CD4-positive, alpha-beta T cell treated with Interleukin-12 subunit alpha and Interleukin-12 subunit beta, for 1 hour (primary cell): ENCODE results near the gene TMEM178B.
"Not testable (repeated sequence)": the region's sequence is repeated elsewhere in the genome, so short reads cannot be mapped to it uniquely, and the experiment has no call there.

Experiments
- DNase-seq: peaks from one replicate; pipeline ENCODE4 v3.0.0-alpha.2; 2020

Gene TMEM178B

DNA sequence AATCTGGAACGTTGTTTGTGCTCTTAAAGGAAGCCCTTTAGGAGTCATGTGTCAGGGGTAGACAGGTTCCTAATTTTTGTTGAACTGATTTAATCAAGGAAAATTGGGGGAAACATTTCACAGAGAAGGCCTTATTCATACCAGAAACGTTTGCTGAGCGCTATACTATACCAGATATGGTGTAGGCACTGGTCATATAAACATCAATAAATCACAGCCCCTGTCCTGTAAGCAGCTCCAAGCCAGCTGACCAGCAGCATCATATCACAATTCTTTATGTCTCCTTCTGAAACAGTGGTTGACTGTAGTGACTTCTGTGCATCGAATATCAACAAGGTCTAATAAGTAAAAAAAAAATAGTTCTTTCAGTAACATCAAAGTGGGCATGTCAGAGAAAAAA lies 1.1 kb downstream of the TMEM178B start:
- DNase-seq, result no peak

DNA sequence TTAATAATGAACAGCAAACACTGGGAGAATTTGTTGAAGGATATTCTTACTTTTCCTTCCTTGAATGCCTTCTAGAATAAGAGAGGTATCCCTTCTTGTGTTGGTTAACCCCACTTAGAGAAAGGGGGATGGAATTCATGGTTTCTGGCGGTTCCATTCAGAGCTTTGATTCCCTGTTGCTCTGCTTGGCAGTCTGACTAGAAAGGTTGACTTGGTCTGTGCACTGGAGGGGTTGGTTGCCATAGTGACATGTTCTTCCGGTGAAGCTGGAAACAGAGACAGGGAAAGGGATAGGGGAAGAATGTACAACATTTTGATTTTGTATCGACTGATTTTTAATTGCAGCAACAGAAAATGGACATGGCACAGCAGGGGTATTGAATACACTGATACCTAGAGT lies 2.5 kb downstream of the TMEM178B start:
- no peak for DNase-seq

DNA sequence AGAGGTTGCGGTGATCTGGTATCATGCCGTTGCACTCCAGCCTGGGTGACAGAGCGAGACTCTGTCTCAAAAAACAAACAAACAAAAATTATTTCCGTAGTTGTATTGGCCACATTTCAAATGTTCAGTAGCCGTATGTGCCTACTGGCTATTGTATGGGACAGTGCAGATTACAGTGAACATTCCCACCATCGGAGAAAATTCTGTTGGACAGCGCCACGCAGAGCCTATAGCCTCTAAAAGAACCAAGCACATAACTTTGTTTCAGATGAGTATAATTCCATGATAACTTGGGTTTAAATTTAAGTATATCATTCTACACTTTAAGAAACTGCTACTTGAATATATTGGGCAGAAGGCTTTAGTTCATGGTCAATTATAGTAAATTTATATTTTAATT lies 5.4 kb downstream of the TMEM178B start:
- no peak for DNase-seq

DNA sequence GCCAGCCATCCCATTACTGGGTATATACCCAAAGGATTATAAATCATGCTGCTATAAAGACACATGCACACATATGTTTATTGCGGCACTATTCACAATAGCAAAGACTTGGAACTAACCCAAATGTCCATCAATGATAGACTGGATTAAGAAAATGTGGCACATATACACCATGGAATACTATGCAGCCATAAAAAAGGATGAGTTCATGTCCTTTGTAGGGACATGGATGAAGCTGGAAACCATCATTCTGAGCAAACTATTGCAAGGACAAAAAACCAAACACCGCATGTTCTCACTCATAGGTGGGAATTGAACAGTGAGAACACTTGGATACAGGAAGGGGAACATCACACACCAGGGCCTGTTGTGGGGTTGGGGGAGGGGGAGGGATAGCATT lies 15.6 kb downstream of the TMEM178B start:
- not testable (repeated sequence) for DNase-seq

- no peak for DNase-seq
Observed at GRCh38 chr7:141094336-141095070, 20.6 kb downstream of the TMEM178B start.

- peak; percentile 3 for DNase-seq
Observed at GRCh38 chr7:141097430-141097829, 23.6 kb downstream of the TMEM178B start.

DNA sequence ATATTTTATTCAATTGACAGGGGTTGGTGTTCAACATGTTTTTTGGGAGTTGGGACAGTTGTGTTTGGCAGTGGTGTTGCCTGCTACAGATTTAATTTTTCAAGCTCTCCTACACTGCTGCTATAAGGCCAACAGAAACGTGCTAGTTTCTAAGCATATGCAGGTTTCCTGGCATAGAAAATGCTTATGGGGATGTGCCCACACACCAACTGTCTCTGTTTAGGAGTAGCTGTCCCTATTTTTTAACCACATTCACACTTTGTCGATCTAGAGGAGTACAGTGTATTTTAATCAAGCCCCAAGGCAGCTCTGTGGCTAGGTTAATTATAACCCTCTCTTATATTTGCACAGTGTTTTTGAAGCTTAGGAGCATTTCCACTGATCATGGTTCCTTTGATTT lies 28.6 kb downstream of the TMEM178B start:
- DNase-seq, result no peak

- no peak for DNase-seq
Observed at GRCh38 chr7:141103847-141104429, 30.1 kb downstream of the TMEM178B start.

DNA sequence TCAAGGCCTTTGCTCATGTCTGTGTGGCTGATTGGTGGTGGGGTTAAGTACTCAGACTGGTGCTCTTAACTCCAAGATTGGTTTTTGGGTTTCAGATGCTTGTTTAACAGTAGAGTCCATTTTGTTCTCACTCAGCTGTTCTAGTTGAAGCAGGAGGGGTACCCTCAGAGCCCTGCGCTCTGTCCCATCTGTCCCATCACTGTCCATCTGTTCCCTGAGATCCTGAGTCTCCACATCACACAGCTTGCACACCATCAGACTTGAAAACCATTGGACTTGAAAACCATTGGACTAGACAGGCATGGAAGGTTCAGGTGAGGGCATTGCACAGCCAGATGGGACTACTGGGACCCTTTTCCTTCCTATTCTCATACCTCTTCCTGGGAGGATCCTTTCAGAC lies 39.3 kb downstream of the TMEM178B start:
- DNase-seq, result no peak

DNA sequence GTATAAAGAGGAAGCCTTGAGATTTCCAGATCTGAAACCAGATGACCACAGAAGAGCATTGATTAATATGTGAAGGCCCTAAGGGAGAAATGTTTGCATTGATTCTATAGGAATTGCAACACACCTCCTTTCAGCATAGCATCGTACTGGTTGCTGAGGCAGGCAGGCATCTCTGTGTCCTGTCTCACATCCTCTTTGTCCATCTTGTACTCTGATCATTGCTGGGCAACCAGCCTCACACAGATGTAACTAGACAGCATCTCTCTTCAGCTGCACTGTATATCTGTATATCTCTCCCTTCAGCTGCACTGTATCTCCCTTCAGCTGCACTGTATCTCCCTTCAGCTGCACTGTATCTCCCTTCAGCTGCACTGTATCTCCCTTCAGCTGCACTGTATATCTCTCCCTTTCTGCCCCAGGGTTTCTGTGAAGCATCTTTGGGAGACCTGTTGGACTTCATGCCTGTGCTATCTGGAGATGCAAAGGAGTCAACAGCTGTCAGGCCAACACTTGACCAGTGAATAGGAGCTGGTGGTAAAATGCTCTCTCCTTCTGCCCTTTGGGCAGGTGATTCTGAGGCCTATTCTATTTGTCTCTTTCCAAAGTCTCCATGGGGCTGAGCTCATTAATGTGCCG lies 40.3 kb downstream of the TMEM178B start:
- no peak for DNase-seq

DNA sequence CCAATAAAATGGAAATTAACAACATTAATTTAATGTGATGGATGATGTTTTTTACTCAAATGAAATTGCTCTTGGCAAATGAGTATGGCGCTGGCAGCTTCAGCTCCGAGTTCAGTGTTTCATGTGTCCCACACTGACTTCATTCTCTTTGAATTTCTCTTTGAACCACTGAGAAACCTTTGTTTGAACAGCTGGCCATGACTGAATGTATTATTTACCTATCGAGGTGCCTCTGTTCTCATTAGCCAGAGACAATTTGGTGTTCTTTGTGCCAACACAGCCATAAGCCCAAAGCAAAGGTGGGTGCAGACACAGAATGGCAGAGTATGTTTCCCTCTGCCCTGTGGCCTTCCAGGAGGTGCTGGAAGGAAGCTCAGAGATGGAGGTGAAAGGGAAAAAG lies 42.1 kb downstream of the TMEM178B start:
- DNase-seq, result no peak

- DNase-seq, result not testable (repeated sequence)
Observed at GRCh38 chr7:141116661-141117060, 42.8 kb downstream of the TMEM178B start.

DNA sequence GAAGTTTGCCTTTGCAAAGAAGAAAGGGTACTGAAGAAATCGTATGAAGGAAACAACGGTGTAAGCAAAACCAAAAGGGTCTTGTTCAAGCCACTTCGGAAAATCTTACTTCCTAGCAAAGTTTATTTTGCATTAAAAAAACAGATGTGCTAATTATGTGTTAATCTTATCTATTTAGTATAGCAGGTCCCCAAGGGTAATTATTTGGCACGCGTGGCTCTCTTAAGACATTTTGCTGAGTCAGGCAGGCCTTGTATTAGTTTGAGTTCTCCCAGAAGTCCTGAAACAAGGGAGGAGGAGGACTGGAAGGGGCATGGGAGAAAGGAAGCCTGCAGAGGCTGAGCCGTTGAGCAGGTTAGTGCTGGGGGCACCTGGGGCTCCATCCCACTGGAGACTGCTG lies 44.9 kb downstream of the TMEM178B start:
- DNase-seq, result no peak

DNA sequence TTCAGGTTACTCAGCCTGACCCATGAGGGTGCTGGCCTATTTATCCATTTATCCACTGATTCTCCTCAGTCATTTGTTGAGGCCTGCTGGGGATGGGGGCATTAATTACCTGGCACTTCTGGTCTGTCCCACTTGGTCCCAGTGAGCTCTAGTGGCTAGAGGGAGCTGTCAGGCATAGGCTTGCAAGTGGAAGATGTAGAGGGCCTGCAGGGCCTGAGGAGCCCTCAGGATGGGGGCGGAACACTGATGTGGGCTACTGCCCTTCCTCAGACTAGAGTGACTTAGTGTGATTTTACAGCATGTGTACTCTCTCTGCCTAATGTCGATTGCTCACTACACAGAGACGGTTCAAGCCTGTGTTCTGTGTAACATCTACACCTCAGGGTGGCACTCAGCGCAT lies 45.3 kb downstream of the TMEM178B start:
- no peak for DNase-seq

DNA sequence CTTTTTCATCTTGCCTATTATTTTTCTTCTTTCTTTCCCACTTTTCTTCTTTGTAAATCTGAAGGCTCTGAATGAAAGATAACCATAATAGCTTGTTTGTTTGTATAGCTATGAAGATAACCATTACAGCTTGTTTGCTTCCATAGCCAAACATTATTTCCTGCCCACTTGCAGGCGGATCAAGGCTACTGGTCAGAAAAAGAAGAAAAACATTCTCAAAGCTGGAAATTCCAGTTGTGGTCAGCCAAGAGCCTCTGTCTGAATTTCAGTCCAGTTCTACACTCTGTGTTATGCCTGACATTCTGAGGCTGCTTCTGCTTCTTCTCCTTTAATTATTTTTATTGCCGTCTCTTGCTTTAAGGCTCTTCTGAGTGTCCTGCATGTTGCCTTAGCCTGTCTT lies 48.9 kb downstream of the TMEM178B start:
- no peak for DNase-seq

- no peak for DNase-seq
Observed at GRCh38 chr7:141123522-141123921, 49.7 kb downstream of the TMEM178B start.

DNA sequence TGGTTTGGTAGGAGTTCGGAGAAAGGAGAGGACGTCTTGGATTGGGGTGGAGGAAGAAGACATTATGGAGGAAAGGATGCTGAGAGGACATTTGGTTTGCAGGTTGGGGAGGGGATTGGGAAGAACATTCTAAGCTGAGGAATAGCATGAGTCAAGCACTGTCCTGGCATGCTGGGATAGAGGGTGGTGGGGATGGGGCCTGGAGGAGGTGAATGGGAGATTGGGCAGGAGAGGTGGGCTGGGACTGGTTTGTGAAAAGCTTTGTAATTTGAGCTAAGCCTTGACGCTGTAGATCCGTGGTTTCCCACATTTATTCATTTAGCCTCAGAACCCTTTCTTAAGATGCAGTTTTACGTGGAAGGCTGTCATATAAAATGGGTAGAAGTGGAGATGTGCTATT lies 52.2 kb downstream of the TMEM178B start:
- no peak for DNase-seq

DNA sequence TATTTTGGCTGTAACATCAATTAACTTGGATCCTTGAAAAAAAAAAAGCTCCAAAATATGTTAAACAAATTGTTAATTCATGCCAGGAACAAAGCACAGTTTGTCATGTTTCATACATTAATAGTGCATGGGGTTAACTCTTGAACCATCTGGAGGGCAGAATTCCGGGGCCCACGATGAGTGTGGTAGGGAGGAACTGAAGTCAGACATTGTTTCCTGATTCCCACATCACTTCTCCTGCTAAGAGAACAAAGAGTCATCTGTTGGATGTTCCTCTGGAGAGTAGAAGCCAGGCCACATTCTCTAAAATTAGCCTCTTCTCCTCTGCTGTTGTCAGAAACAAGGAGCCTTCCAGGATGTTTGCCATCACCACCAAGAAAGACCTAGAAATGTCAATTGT lies 54.6 kb downstream of the TMEM178B start:
- DNase-seq, result no peak

DNA sequence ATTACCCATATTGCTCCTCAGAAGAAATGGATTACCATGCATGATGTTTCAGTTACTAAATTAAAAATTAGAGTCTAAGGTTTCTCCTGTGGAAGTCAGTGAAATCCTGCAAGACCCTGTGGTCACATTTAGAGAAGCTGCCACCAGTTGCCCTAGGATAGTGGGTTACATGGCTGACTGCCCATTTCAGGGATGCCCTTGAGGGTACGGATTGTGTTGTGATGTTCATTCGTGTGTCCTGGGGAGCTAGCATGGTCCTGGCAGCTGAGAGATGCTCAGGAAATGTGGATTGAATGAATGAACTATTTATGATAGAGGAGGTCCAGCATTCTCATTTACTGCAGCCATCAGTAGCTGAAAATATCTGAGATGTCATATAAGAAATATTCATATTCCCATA lies 55.1 kb downstream of the TMEM178B start:
- no peak for DNase-seq

DNA sequence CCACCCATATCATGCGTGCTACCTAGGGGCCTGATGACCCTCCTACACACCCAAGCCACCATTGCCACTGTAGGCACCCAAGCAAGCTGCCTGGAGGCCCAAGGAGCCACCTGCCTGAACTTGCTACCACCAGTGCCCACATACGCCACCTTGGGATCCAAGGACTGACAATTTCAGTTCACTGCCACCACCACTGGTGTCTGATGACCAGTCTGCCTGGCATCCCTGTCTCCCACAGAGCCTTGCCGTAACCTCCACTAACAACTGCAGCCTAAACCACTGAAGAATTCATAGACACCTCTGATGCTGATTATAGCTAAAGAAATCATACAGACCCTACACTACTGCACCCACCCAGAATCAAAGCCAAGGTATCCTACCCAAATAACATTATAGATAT lies 58.8 kb downstream of the TMEM178B start:
- no peak for DNase-seq

GRCh38 chr7:141133646-141134045 lies 59.8 kb downstream of the TMEM178B start:
- DNase-seq, result no peak

DNA sequence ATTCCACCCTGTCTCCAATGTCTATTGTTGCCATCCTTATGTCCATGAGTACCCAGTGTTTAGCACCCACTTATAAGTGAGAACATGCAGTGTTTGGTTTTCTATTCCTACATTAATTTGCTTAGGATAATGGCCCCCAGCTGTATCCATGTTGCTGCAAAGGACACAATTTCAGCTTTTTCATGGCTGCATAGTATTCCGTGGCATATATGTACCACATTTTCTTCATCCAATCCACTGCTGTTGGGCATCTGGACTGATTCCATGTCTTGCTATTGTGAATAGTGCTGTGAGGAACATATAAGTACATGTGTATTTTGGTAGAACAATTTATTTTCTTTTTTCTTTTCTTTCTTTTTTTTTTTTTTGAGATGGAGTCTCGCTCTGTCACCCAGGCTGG lies 68.2 kb downstream of the TMEM178B start:
- DNase-seq, result no peak

DNA sequence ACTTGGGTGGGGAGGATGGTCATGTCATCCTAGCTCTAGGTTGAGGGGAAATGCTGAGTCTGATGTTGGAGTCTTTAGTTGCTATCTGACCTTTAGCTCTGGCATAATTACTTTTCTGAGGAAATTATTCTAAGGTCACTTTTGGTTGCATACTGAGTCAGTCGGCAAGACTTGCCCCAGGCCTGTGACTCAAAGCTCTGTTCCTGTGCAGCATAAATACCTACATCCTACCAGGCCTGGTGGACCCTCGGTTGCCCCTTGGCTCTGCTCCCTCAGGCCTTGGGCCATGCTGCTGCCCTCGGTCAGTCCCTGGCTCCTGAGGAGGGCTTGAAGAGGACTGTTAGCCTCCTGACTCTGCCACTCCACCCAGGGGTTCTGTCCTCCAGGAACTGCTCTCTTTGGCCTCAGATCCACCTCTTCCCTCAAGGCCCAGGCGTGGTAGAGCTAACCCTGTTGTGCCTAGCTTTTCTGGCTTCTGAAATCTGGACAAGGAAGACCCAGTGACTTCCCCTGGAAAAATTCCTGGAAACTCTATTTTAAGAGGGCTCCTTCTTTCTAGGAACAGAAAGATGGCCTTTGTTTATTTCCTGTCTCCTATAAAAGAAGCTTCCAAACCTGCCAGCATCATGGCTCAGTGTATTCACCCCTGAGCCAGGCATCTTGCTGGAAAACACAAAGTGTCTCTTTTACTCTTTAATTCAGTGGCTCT lies 71.2 kb downstream of the TMEM178B start:
- no peak for DNase-seq

DNA sequence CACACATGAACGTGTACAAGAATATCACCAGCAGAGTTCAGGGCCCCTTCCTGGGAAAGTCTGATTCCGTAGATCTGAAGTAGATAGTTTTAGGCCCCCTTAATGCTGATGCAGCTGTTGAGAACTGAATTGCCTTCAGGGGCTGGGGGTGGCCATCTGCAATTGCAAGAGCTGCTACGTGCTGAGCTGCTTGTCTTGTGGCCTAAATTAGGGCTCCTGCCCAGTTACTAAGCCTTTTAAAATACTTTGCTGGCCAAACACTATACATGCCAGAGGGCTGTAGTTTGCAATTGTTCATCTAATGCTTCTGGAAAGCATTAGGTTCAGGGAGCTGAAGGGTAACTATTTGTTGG lies 71.7 kb downstream of the TMEM178B start:
- no peak for DNase-seq
